Fibroblast of the aortic adventitia (primary cell): ENCODE measurements around the gene MTG2. TPM values are rescaled to one million over a fixed set of nuclear protein-coding genes. Genes with fewer than 3 reads are reported as not detected.

Experiments used
- DNase-seq: peaks from one replicate; pipeline ENCODE4 v3.0.0-alpha.2; 2010; ENCODE audit warnings: low read depth
- H3K4me3 ChIP-seq: 2 replicates; pipeline ENCODE4 v1.5.1; 2011; ENCODE audit warnings: low read depth, mild to moderate bottlenecking, control low read depth, low read length, moderate library complexity
- CTCF ChIP-seq: IDR thresholded peaks from 2 replicates; pipeline ENCODE4 v1.5.1; 2011; ENCODE audit warnings: mild to moderate bottlenecking, low read length, control low read depth, inconsistent platforms; ENCODE audit not compliant: insufficient read depth
- total RNA-seq: library from RNA; depleted of rRNA; stranded (reverse); fragments of >200 nt; gene quantifications from 2 replicates; pipeline ENCODE4 v1.2.3, GENCODE V29; 2012; ENCODE audit warnings: low replicate concordance

The MTG2 gene
- total RNA-seq, 1 donor, result 15.3 TPM

- H3K4me3 ChIP-seq, result peak within 1 kb of the TSS; percentile 89
Observed at GRCh38 chr20:62237801-62238568, 55.2 kb downstream of the MTG2 start, which contains the start of gene OSBPL2. Gene OSBPL2 (plus strand): TSS chr20:62238521. CDS start chr20:62256185, 17,664 bp downstream.

GRCh38 chr20:62238569-62239277 lies 55.9 kb downstream of the MTG2 start:
- peak; percentile 17 for DNase-seq
- H3K4me3 ChIP-seq, result peak overlapping the region; percentile 89
- TF ChIP-seq CTCF, result no peak

More at GRCh38 chr20:62237801-62238568, 55.2 kb downstream of the MTG2 start, which contains the start of gene OSBPL2:
- peak; percentile 94 for DNase-seq
- TF ChIP-seq CTCF, result no peak

- TF ChIP-seq CTCF, result no peak
- DNase-seq, result peak; percentile 7
Observed at GRCh38 chr20:62239278-62239879, 56.6 kb downstream of the MTG2 start.

GRCh38 chr20:62240020-62240685 lies 57.3 kb downstream of the MTG2 start:
- DNase-seq, result no peak
- no peak for TF ChIP-seq CTCF
- H3K4me3 ChIP-seq, result peak overlapping the region; percentile 28

More at GRCh38 chr20:62239278-62239879, 56.6 kb downstream of the MTG2 start:
- peak overlapping the region; percentile 89 for H3K4me3 ChIP-seq

- no peak for TF ChIP-seq CTCF
- no peak for DNase-seq
- H3K4me3 ChIP-seq, result no peak overlapping the region
Observed at GRCh38 chr20:62241506-62241905, 58.7 kb downstream of the MTG2 start.

GRCh38 chr20:62242176-62242575 lies 59.3 kb downstream of the MTG2 start:
- no peak overlapping the region for H3K4me3 ChIP-seq
- no peak for TF ChIP-seq CTCF
- no peak for DNase-seq
